Fibroblast of peridontal ligament (primary cell): Measurements from ENCODE around the gene C19orf85.
A peak's percentile ranks its signal among the peaks of the same experiment; 100 is the strongest.
"Not testable (repeated sequence)": the region's sequence is repeated elsewhere in the genome, so short reads cannot be mapped to it uniquely, and the experiment has no call there.

ENCODE experiments used
- DNase-seq: peaks from one replicate; pipeline ENCODE4 v3.0.0-alpha.2; 2010; ENCODE audit errors: extremely low read depth

C19orf85 gene

GRCh38 chr19:55441319-55441691 is 23.2 kb downstream of the C19orf85 start:
- DNase-seq = no peak

DNA sequence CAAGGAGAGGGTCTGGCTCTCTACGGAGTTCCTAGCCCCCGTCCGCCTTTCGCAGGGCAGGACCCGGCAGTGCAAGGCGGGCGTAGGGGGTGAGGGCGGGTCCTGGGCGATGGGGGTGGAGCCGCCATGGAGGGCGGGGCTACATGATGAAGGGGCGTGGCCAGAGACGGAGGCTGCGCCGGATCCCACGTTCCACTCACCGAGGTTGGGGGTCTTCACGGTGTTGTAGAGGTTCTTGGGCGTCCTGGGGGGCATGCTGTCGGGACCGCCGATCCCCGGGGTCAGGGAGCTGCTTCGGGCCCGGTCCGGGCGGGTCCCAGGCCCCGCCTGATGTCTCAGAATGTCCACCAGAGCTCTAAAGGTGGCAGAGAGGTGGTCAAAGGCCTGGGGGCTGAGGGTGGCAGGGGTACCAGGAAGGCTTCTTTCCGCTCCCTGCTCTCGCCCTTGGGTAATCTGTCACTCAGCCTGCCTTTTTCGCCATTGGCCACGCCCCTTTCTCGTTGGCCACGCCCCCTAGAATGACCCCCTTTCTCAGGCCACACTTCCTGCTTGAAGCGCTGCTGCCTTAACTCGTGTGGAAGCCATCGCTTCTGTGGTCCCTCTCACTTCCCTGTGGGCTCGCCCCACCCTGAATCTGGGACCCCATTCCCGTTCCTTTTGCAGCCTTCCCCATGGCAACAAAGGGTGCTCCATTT is 24.0 kb downstream of the C19orf85 start:
- DNase-seq = no peak

GRCh38 chr19:55439052-55439451 is 25.5 kb downstream of the C19orf85 start:
- no peak for DNase-seq

DNA sequence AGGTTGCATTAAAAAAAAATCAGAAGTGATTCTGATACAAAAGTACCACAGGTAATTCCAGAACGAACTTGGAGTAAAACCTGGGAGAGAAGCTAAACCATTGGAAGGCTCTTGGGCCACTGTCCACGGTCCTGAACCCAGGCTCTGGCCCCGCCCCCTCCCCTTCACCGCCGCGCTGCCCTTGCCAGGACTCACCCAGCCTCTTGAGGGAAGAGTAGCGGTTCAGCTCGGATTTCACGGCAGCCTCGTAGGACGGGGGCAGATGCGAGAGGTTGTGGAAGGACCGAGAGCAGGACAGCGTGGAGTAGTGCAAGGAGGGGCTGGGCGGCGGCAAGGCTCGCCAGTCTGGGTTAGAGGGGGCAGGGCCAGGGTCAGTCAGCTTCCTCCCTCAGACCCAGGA is 27.1 kb downstream of the C19orf85 start:
- peak; percentile 56 for DNase-seq

GRCh38 chr19:55436847-55437246 is 27.7 kb downstream of the C19orf85 start:
- no peak for DNase-seq

- DNase-seq = no peak
These were observed 29.5 kb downstream of the C19orf85 start for GRCh38 chr19:55435020-55435419.

DNA sequence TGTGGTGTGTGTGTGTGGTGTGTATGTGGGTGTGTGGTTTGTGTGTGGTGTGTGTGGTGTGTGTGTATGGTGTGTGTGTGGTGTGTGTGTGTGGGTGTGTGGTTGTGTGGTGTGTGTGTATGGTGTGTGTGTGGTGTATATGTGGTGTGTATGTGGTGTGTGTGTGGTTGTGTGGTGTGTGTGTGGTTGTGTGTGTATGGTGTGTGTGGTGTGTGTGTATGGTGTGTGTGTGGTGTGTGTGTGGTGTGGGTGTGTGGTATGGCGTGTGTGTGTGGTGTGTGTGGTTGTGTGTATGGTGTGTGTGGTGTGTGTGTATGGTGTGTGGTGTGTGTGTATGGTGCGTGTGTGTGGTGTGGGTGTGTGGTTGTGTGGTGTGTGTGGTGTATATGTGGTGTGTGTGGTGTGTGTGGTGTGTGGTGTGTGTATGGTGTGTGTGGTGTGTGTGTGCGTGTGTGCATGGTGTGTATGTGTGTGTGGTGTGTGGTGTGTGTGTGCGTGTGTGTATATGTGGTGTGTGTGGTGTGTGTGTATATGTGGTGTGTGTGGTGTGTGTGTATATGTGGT is 30.1 kb downstream of the C19orf85 start:
- no peak for DNase-seq

- no peak for DNase-seq
These were observed 31.3 kb downstream of the C19orf85 start for GRCh38 chr19:55433292-55433691.

GRCh38 chr19:55432241-55432959 is 32.2 kb downstream of the C19orf85 start:
- no peak for DNase-seq

GRCh38 chr19:55431183-55431582 is 33.4 kb downstream of the C19orf85 start:
- no peak for DNase-seq

DNA sequence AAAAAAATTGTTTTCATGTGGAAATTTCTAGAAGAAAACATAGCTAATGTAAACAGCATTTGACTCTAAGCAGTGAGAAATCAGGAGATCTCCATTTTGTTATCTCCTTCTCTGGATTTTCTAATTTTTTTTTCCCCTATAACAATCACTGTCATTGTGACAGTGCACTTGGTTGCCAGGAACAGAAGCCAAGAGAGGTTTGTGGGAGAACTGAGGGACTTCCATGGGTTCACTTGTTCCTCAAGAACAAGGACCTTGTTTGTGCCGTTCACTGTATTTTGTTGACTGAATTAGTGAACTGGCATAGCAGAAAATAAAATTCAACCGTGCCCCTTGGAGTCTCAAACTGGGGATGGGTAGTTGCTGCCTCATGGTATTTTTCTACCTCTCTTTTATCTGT is 38.5 kb downstream of the C19orf85 start:
- no peak for DNase-seq

GRCh38 chr19:55424518-55424917 is 40.0 kb downstream of the C19orf85 start:
- DNase-seq = no peak

GRCh38 chr19:55423225-55424005 is 41.1 kb downstream of the C19orf85 start:
- DNase-seq = no peak

GRCh38 chr19:55421281-55421680 is 43.3 kb downstream of the C19orf85 start:
- not testable (repeated sequence) for DNase-seq

DNA sequence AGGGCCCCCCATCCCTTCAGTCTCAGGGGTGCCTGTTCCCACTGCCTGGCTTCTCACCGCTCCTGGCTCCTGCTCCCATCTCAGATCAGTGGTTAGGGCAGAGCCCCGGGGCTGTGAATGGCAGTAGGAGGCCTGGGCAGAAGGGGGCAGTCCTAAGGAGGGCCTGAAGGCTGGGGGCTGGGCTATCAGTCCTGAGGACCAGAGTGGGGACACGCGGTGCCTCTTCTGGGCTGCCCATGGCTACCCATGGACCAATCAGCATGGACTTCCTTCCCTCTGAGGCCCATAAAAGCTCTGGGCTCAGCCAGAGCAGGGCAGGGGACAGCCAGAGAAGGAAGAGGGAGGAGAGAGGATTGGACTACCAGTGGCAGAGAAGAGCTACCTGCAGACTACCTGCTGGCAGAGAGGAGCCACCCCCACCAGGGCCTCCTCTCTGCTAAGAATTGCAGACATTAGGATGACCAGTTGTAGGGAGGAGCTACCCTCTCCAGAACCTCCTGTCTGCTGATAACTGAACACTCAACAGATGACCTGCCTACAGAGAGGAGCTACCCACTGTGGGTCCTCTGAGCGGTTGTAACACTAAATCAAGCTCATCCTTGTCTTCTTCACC is 44.8 kb downstream of the C19orf85 start:
- DNase-seq = no peak

DNA sequence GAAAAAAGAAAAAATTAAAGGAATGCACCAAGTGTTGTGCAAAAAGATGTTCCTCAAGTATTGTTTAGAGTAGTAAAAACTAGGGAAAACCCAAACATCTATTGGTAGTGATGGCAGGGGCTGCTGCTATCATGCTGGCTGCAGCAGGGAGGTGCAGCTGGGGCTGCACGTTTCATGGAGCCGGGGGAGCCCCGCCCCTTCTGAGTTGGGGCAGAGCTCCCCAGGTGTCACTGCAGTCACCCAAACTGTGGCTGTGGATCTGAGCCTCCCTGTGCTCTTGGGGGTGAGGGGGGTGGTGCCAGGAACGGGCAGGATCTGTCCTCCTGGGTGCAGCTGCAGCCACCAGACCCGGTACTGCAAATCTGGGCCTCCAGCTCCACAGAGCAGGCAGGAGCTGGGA is 45.4 kb downstream of the C19orf85 start:
- no peak for DNase-seq

DNA sequence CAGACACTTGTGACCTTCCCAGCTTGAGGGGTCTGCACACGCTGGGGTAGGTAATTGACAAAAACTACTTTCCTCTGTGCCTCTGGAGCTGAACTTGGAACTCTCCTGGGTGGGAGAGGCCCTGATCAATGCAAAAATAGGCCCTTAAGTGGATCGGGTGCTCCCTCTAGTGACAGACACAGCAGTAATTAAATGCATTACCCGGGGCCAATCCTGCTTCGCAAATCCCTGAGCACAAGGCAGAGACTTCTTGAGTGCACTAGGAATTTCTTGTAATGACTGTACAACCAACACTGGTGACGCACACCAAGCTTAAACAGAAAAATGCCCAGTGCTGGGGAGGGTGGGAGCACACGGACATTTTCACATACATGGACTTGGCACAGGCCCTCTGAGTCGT is 46.4 kb downstream of the C19orf85 start:
- DNase-seq = peak; percentile 90
